Karpas-422 (cell line): Measurements from ENCODE around the gene ZNF568. TPM values are rescaled to one million over a fixed set of nuclear protein-coding genes. Genes with fewer than 3 reads are reported as not detected.
A peak's percentile ranks its signal among the peaks of the same experiment; 100 is the strongest.

ENCODE experiments used
- DNase-seq: peaks from one replicate; pipeline ENCODE4 v3.0.0-alpha.2; 2015
- H2AFZ ChIP-seq: fragments of 200-600 bp; sonication (generic); 2 replicates; pipeline ENCODE4 v1.6.1; 2014; ENCODE audit warnings: antibody characterized with exemption, low read length, mixed read lengths
- H3K27ac ChIP-seq: fragments of 200-600 bp; sonication (generic); 2 replicates; pipeline ENCODE4 v1.5.1; 2014; ENCODE audit warnings: mild to moderate bottlenecking, low read length, moderate library complexity
- H3K27me3 ChIP-seq: fragments of 200-600 bp; sonication (generic); 2 replicates; pipeline ENCODE4 v1.6.1; 2014; ENCODE audit warnings: low read length, mixed read lengths
- H3K36me3 ChIP-seq: fragments of 200-600 bp; sonication (generic); 2 replicates; pipeline ENCODE4 v1.6.1; 2014; ENCODE audit warnings: low read length, mixed read lengths; ENCODE audit not compliant: insufficient read depth
- H3K4me1 ChIP-seq: fragments of 200-600 bp; sonication (generic); 2 replicates; pipeline ENCODE4 v1.6.1; 2014; ENCODE audit warnings: mild to moderate bottlenecking, low read length, mixed read lengths
- H3K4me2 ChIP-seq: fragments of 200-600 bp; sonication (generic); 2 replicates; pipeline ENCODE4 v1.6.1; 2014; ENCODE audit warnings: low read length, low read depth, mild to moderate bottlenecking; ENCODE audit not compliant: poor library complexity, severe bottlenecking
- H3K4me3 ChIP-seq: fragments of 200-600 bp; sonication (generic); 2 replicates; pipeline ENCODE4 v1.5.1; 2014; ENCODE audit warnings: mild to moderate bottlenecking, antibody characterized with exemption, low read length, mixed read lengths
- H3K79me2 ChIP-seq: fragments of 200-600 bp; sonication (generic); 2 replicates; pipeline ENCODE4 v1.6.1; 2014; ENCODE audit warnings: mild to moderate bottlenecking, low read length, mixed read lengths
- H3K9ac ChIP-seq: fragments of 200-600 bp; sonication (generic); 2 replicates; pipeline ENCODE4 v1.6.0; 2014; ENCODE audit warnings: low read length
- H3K9me2 ChIP-seq: fragments of 200-600 bp; sonication (generic), shearing (Covaris generic); replicated peaks from 2 replicates; pipeline ENCODE4 v1.6.0; 2014; ENCODE audit warnings: mild to moderate bottlenecking, low read length, moderate library complexity; ENCODE audit not compliant: insufficient read depth
- H3K9me3 ChIP-seq: fragments of 300-700, 200-600 bp; sonication (generic); 2 replicates; pipeline ENCODE4 v1.6.1; 2014; ENCODE audit warnings: low read length, mixed read lengths
- H4K20me1 ChIP-seq: fragments of 200-600 bp; sonication (generic); 2 replicates; pipeline ENCODE4 v1.6.1; 2014; ENCODE audit warnings: mild to moderate bottlenecking, antibody characterized with exemption, low read length, low read depth; ENCODE audit not compliant: insufficient read depth
- total RNA-seq: library from RNA; depleted of rRNA; stranded (reverse); fragments of >200 nt; shearing (Covaris generic); gene quantifications from 2 replicates; pipeline ENCODE4 v1.2.3, GENCODE V29; 2014; ENCODE audit warnings: low replicate concordance; rRNA removed

The ZNF568 gene
- total RNA-seq = 0.48 and 2.1 TPM in 2 replicates

DNA sequence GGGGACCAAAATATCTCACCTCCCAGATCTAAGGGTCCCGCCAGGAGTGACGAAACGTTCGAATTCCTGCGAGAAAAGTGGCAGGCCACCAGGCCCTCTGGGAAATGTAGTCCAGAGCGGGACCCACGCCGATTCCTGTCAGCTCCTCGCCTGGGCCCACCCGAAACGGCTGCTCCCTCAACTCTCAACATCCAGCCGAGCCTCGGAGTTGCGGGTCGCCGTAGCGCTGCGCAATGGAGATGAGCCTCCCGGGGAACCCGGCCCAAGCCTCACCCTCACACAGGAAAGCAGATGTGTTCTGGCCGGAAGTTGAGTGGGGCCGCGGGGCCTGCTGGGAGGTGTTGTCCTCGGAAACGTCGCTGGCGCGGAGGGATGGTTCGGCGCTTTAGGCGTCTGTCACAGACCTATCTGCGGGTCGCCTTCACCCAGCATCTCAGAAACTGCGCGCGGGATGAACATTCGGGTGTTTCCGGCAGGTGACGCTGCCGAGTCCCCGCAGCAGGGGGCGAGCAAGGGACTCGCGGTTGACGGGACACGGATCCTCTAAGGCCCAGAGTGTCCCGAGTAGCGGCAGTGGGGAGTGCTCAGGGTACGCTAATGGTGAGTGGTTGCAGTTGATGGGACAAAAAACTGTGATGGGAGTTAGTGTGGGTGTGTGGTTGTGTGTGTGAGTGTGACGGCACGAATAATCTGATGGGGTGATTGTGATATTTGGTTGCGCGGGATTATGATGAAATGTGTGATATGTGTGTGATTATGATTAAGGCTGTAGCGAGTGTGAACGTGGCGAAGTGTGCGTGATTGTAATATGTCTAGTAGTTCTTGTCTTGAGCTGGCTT lies at the start of gene ZNF568, which contains the start of gene ZNF829:
Gene ZNF568, plus strand, starts transcription at position 341 of the 839 bp plus-strand sequence. CDS start 6,439 bp downstream, outside the sequence.
Gene ZNF829, minus strand, starts transcription at position 300 of the 839 bp plus-strand sequence. CDS start 1,124 bp downstream, outside the sequence.
- Histone ChIP-seq H3K4me2 (peak within 1 kb of the TSS; percentile 42), H2AFZ (peak within 1 kb of the TSS; percentile 67; the same call in 1 of the 2 replicates), H3K4me1 (no peaks in the 10 kb centered on the region), H4K20me1 (no peaks in the 10 kb centered on the region), H3K9me2 (no peaks in the 10 kb centered on the region), H3K27ac (no peak within 1 kb of the TSS), H3K4me3 (peak within 1 kb of the TSS; percentile 63), H3K79me2 (no peaks in the 10 kb centered on the region), H3K9ac (peak within 1 kb of the TSS; percentile 46), H3K9me3 (peaks cover 34% of the 10 kb centered on the region), H3K27me3 (no peaks in the 10 kb centered on the region), H3K36me3 (peaks cover 10% of the 10 kb centered on the region)
- peak; percentile 61 for DNase-seq

DNA sequence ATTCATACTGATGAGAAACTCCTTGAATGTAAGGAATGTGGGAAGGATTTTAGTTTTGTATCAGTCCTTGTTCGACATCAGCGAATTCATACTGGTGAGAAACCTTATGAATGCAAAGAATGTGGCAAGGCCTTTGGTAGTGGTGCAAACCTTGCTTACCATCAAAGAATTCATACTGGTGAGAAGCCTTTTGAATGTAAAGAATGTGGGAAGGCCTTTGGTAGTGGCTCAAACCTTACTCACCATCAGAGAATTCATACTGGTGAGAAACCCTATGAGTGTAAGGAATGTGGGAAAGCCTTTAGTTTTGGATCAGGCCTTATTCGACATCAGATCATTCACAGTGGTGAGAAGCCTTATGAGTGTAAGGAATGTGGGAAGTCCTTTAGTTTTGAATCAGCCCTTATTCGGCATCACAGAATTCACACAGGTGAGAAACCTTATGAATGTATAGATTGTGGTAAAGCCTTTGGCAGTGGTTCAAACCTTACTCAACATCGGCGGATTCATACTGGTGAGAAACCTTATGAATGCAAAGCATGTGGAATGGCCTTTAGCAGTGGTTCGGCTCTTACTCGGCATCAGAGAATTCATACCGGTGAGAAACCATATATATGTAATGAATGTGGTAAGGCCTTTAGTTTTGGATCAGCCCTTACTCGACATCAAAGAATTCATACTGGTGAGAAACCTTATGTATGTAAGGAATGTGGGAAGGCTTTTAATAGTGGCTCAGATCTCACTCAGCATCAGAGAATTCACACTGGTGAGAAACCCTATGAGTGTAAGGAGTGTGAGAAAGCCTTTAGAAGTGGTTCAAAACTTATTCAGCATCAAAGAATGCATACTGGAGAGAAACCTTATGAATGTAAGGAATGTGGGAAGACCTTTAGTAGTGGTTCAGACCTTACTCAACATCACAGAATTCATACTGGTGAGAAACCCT lies 38.9 kb upstream of the ZNF568 start:
- no peaks in the 10 kb centered on the region for H3K27me3 ChIP-seq
- no peaks in the 10 kb centered on the region for H3K9me2 ChIP-seq
- H3K4me1 ChIP-seq = no peaks in the 10 kb centered on the region
- H3K4me2 ChIP-seq = no peak overlapping the region
- H3K79me2 ChIP-seq = no peaks in the 10 kb centered on the region
- DNase-seq = no peak
- H3K9me3 ChIP-seq = peaks cover 47% of the 10 kb centered on the region
- H3K9ac ChIP-seq = no peak overlapping the region
- H3K27ac ChIP-seq = no peak overlapping the region
- no peaks in the 10 kb centered on the region for H4K20me1 ChIP-seq
- no peak overlapping the region for H2AFZ ChIP-seq
- H3K36me3 ChIP-seq = peaks cover 36% of the 10 kb centered on the region
- H3K4me3 ChIP-seq = no peak overlapping the region

DNA sequence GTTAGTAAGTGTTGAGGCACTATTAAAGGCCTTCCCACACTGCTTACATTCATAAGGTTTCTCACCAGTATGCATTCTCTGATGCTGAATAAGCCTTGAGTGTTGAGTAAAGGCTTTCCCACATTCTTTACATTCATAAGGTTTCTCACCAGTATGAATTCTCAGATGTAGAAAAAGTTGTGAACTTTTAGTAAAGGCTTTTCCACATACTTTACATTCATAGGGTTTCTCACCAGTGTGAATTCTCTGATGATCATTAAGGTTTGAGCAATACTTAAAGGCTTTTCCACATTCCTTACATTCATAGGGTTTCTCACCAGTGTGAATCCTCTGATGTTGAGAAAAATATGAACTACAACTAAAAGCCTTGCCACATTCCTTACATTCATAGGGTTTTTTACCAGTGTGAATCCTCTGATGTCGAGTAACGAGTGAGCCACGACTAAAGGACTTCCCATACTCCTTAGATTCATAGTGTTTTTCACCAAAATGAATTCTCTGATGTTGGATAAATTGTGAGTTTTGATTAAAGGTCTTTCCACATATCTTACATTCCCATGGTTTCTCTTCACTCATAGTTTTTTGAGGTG lies 24.3 kb upstream of the ZNF568 start:
- Histone ChIP-seq H3K36me3 (peaks cover 12% of the 10 kb centered on the region), H4K20me1 (no peaks in the 10 kb centered on the region), H2AFZ (no peak overlapping the region), H3K79me2 (no peaks in the 10 kb centered on the region), H3K9ac (no peak overlapping the region), H3K4me2 (no peak overlapping the region), H3K27ac (no peak overlapping the region), H3K27me3 (no peaks in the 10 kb centered on the region), H3K9me2 (no peaks in the 10 kb centered on the region), H3K4me3 (no peak overlapping the region), H3K9me3 (peaks cover 62% of the 10 kb centered on the region), H3K4me1 (no peaks in the 10 kb centered on the region)
- DNase-seq = no peak

DNA sequence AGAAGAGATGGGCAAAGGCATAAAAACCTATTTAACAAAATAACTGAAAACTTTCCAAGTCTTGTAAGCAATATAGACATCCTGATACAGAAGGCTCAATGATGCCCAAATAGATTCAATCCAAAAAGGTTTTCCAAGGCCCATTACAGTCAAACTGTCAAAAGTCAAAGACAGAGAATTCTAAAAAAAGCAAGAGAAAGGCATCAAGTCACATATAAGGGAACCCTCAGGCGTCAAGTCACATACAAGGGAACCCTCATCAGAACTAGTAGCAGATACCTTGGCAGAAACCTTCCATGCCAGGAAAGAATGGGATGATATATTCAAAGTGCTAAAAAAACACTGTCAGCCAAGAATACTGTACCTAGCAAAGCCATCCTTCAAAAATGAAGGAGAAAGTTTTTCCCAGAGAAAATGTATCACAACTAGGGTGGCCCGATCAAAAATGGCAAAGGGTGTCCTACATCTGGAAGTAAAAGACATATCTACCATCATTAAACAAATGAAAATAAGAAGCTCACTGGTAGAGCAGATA lies 21.2 kb upstream of the ZNF568 start:
- Histone ChIP-seq H3K9me2 (no peaks in the 10 kb centered on the region), H3K79me2 (no peaks in the 10 kb centered on the region), H3K9me3 (peaks cover 63% of the 10 kb centered on the region), H4K20me1 (no peaks in the 10 kb centered on the region), H2AFZ (no peak overlapping the region), H3K4me1 (no peaks in the 10 kb centered on the region), H3K4me3 (no peak overlapping the region), H3K27ac (no peak overlapping the region), H3K4me2 (no peak overlapping the region), H3K36me3 (peaks cover 12% of the 10 kb centered on the region), H3K27me3 (no peaks in the 10 kb centered on the region), H3K9ac (no peak overlapping the region)
- no peak for DNase-seq

DNA sequence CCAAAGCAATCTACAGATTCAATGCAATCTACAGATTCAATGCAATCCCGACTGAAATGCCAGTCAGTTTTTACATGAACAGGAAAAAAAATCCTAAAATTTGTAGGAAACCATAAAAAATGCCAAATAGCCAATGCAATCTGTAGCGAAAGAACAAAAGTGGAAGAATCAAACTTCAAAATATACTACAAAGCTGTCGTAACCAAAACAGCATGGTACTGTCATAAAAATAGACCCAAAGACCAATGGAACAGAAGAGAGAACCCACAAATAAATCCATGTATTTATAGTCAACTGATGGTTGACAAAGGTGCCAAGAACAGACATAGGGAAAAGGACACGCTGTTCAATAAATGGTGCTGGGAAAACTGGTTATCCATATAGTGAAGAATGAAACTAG lies 17.7 kb upstream of the ZNF568 start:
- Histone ChIP-seq H3K4me1 (no peaks in the 10 kb centered on the region), H3K79me2 (no peaks in the 10 kb centered on the region), H3K4me3 (no peak overlapping the region), H3K36me3 (peaks cover 4% of the 10 kb centered on the region; the same call in 1 of the 2 replicates), H3K9ac (no peak overlapping the region), H2AFZ (no peak overlapping the region), H3K9me2 (no peaks in the 10 kb centered on the region), H3K9me3 (peaks cover 40% of the 10 kb centered on the region), H3K27me3 (no peaks in the 10 kb centered on the region), H4K20me1 (no peaks in the 10 kb centered on the region), H3K4me2 (no peak overlapping the region), H3K27ac (no peak overlapping the region)
- no peak for DNase-seq

DNA sequence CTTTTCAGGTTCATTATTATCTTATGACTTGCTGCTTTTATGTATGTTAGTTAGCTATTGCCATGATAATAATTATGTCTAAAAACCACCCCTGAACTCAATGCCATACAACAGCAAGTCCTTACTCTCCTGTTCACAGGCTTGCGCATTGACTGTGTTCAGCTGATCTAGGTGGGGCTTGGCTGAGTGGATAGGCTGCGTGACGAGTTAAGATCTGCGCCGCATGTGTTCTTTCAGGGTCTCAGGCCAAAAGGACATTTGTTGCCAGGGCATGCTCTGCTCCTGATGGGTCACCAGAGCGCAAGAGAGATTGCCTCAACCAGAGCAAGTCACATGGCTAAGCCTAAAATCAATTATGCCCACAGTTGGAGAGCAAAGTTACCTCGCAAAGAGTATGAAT lies 859 bp downstream of the ZNF568 start:
- Histone ChIP-seq H3K9me2 (no peaks in the 10 kb centered on the region), H3K79me2 (no peaks in the 10 kb centered on the region), H3K27me3 (no peaks in the 10 kb centered on the region), H3K4me3 (peak overlapping the region; percentile 63; the same call in 1 of the 2 replicates), H3K9ac (peak overlapping the region; percentile 46; the same call in 1 of the 2 replicates), H3K9me3 (peaks cover 34% of the 10 kb centered on the region), H3K27ac (no peak overlapping the region), H3K4me2 (peak overlapping the region; percentile 42), H4K20me1 (no peaks in the 10 kb centered on the region), H3K4me1 (no peaks in the 10 kb centered on the region), H3K36me3 (peaks cover 10% of the 10 kb centered on the region), H2AFZ (peak overlapping the region; percentile 38; the same call in 1 of the 2 replicates)
- no peak for DNase-seq

DNA sequence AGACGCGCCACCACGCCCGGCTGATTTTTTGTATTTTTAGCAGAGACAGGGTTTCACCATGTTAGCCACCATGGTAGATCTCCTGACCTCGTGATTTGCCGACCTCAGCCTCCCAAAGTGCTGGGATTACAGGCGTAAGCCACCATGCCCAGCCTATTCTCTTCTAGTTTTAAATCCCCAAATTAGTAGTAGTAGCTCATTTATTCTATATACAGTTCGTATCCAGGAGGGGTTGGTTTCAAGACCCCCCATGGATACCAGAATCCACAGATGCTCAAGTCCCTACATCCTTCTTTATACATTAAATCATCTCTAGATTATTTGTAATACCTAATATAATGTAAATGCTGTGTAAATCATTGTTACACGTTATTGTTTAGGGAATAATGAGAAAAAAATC lies 2.0 kb downstream of the ZNF568 start:
- Histone ChIP-seq H3K4me3 (no peak overlapping the region), H3K9me3 (peaks cover 31% of the 10 kb centered on the region), H3K36me3 (peaks cover 10% of the 10 kb centered on the region), H2AFZ (no peak overlapping the region), H4K20me1 (no peaks in the 10 kb centered on the region), H3K27ac (no peak overlapping the region), H3K27me3 (no peaks in the 10 kb centered on the region), H3K9ac (no peak overlapping the region), H3K9me2 (no peaks in the 10 kb centered on the region), H3K79me2 (no peaks in the 10 kb centered on the region), H3K4me1 (no peaks in the 10 kb centered on the region), H3K4me2 (no peak overlapping the region)
- DNase-seq = no peak
